Stimulated activated CD8-positive, alpha-beta memory T cell treated with anti-CD3 and anti-CD28 coated beads, Interleukin-4, amount 100 ng/mL, for 24 hours (primary cell): ENCODE measurements around the gene GDI2.
"Not testable (repeated sequence)": the region's sequence is repeated elsewhere in the genome, so short reads cannot be mapped to it uniquely, and the experiment has no call there.

ENCODE experiments used
- DNase-seq: peaks from one replicate; pipeline ENCODE4 v3.0.0-alpha.2; 2020; ENCODE audit warnings: low read depth

Gene GDI2

GRCh38 chr10:5813341-5814109, at the start of gene GDI2:
Gene GDI2, minus strand, starts transcription at chr10:5813434. Its CDS starts 176 bp downstream, at chr10:5813258.
- peak; percentile 94 for DNase-seq

GRCh38 chr10:5862360-5862961, 49.2 kb upstream of the GDI2 start:
- DNase-seq, result no peak

GRCh38 chr10:5860066-5860465, 46.8 kb upstream of the GDI2 start:
- no peak for DNase-seq

GRCh38 chr10:5858811-5859210, 45.6 kb upstream of the GDI2 start:
- no peak for DNase-seq

- no peak for DNase-seq
These were observed 43.4 kb upstream of the GDI2 start for GRCh38 chr10:5856701-5857004.

GRCh38 chr10:5855979-5856700, 42.9 kb upstream of the GDI2 start:
- no peak for DNase-seq

- DNase-seq, result no peak
These were observed 40.9 kb upstream of the GDI2 start for GRCh38 chr10:5854131-5854475.

- DNase-seq, result not testable (repeated sequence)
These were observed 33.4 kb upstream of the GDI2 start for GRCh38 chr10:5846667-5847066.

- DNase-seq, result no peak
These were observed 31.3 kb upstream of the GDI2 start for GRCh38 chr10:5844345-5845055.

GRCh38 chr10:5843686-5844344, 30.6 kb upstream of the GDI2 start:
- DNase-seq, result no peak

GRCh38 chr10:5841965-5842364, 28.7 kb upstream of the GDI2 start:
- no peak for DNase-seq

GRCh38 chr10:5840314-5841307, 27.4 kb upstream of the GDI2 start:
- no peak for DNase-seq

- not testable (repeated sequence) for DNase-seq
These were observed 22.9 kb upstream of the GDI2 start for GRCh38 chr10:5836181-5836580.

- DNase-seq, result no peak
These were observed 22.3 kb upstream of the GDI2 start for GRCh38 chr10:5835446-5836095.

GRCh38 chr10:5833814-5834213, 20.6 kb upstream of the GDI2 start:
- no peak for DNase-seq

- no peak for DNase-seq
These were observed 19.7 kb upstream of the GDI2 start for GRCh38 chr10:5832946-5833345.

- no peak for DNase-seq
These were observed 18.2 kb upstream of the GDI2 start for GRCh38 chr10:5831446-5831782.

- DNase-seq, result no peak
These were observed 17.6 kb upstream of the GDI2 start for GRCh38 chr10:5830629-5831445.

- no peak for DNase-seq
These were observed 16.0 kb upstream of the GDI2 start for GRCh38 chr10:5829267-5829666.

GRCh38 chr10:5828725-5829124, 15.5 kb upstream of the GDI2 start:
- DNase-seq, result no peak
